NCI-H2081 treated with DMSO at 0.1 percent for 48 hours (cell line): ENCODE results near the gene ZFP36L2.

Experiments used
- DNase-seq: peaks from one replicate; lab custom pipeline; 2025; lab: John Stamatoyannopoulos, UW

The ZFP36L2 gene

DNA sequence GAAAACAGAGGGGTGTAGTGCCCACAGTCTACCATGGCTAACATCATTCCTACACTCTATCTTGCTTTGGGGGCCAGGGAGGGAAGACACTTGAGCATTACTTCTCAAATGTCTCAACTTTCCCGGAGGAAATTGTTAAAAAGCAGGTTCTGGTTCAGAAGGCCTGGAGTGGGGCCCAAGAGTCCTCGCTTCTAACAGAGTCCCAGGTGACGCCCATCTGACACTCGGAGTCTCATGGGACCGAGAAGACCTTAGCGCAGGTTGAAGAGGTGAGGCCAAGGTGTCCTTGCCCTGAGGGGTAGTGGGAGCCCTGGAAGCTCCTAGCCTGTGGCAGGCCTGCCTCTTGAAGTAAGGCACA is 40.1 kb downstream of the ZFP36L2 start:
- no peak for DNase-seq

DNA sequence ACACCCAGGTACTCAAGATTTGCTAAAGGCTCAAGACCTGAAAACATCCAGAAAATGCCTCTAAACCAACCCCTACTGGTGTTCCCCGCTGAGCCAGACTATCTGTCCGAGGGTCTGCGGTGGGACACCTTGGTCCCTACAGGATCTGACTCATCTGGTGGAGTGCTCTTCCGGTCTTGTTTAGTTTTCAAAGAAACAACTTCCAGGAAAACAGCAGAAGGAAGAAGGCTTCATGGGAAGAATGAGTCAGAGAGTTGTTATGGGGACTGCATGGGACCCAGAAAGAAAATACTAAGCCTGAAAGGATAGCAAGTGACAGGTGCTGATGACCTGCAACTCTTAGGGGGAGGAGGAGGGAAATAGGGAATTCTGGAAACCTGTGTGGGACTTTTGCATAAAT is 41.3 kb downstream of the ZFP36L2 start:
- no peak for DNase-seq

DNA sequence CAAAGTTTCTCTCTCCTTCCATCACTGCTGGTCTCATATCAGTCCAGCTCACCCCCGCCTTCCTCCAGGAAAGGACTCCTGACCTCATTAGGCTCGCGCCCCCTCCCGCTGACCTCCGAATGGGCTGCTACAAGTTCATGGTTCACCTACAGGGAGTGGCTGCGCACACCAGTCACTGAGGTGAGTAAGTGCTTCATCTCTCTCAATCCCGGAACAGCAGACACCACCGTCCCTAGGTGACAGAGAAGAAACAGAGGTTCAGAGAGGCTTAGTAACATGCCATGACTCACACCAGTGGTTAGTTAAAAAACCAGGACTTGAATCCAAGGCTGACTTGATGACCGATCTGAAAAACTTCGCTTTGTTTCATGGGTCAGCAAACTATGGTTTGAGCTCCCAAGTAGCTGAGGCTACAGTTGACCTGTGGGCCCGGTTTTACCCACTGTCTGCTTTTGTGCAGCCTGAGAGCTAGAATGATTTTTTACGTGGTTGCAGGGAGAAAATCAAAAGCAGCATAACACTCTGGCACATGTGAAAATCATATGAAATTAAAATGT is 42.0 kb downstream of the ZFP36L2 start:
- DNase-seq = no peak

DNA sequence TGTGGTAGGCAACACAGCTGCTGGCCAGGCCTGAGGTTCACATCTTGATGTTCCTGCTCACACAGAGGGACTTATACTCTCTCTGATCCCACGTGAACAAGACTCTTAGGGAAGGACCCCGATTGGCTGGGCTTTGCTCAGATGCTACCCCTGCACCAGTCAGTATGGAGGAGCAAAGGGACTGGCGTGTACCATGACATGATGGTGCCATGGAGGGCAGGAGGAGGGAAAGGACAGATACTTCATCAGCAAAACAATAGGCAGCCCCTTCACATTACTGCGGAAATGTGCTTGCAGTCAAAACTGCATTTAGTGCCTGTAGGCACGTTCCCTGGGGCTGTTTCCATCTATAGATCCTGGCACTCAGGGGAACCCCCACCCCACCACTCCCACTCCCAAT is 42.7 kb downstream of the ZFP36L2 start:
- DNase-seq = no peak

DNA sequence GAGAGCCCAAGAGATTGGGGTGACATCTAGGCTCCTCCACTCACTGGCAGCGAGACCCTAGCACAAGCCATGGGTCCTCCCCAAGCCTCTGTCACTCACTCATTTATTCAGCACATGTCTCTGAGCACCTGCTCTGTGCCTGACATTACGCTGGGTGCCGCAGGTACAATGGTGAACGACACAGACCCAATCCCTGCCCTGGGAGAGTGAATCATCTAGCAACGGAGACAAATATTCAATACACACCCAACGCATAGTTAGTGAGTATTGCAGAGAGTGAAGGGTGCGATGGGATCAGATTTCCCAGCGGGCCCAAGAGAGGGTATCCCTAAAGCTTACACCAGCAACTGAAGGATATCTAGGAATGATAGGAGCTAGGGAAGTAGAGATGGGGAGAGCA is 45.5 kb downstream of the ZFP36L2 start:
- DNase-seq = no peak

DNA sequence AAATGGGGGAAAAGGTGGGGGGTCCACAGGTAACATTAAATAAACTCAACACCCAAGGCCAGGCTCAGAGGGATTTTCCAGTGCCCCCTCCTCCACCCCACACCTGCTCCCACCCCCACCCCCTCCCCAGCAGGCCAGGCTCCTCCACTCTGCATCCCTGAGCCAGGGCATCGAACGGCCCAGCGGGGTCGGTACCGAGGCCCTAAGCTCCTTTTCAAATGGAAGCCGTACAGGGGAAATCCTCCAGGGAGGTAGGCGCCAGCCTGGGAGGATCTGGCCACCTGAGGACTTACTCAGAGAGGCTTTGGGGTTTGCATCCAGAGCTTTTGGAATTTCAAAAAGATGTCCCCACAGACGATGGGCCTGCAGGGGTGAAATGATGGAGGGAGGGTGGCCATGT is 46.5 kb downstream of the ZFP36L2 start:
- DNase-seq = no peak

DNA sequence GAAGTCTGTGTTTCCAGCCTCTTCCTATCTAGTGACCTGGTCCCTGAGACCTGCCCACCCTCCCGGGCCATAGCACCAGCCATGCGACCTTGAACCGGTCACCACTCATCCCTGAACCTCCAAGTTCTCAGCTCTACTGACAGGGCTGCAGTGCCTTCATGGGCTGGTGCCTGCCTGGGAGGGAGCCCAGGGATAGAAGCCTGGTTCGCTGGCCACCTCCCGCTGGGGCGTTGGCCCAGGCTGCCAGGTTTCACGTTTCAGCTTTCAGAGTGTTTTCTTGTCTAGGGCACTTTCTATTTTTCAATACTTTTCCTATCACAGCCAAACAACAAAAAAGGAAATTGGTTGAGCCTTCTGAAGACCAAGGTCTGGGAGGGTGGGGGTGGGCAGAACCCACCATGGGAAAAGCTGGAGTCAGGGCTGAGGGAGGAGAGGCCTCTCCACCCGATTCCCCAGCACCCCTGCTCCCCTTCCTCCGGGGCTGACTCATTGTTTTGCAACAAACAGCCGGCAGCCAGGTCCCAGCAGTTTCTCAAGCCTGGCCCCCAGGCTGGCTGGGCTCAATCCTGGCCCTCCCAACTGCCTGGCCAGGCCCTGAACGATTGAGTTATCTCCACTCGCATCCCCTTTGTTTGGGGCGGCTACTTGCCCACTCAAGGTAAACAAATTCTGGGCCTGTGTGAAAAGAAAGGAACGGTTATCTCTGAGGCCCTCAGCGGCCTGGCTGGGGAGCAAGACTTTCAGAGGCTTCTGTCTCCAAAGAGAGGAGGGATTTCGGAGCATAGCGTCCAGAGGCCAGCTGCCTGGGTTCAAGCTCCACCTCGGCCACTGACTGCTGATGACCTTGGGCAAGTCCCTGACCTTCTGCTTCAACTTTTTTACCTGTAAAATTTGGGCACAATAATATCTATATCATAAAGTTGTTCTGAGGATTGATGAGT is 47.5 kb downstream of the ZFP36L2 start:
- peak; percentile 27 for DNase-seq

DNA sequence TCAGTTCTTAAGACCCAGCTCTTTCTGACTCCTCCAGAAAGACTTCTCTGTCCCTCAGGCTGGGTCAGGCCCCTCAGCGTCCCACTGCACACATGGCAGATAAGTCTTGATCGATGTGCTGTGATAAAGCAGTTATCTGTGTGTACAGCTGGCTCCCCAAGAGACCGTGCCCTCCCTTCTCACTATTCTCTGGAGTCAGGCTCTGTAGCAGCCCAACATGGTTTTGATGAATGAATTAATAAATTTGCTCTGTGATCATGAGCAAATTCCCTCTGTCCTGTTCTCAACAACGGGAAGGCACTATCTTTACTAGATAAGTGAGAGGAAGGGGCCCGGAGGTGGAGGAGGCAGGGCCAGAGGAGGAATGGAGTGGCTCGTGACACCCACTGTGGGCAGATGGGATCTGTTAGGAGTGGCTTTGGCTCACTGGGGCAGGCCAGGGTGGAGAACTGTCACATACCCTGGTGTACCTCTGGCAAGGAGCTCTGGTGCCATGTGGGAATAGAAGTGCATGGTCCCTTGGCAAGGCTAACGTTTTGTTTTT is 48.3 kb downstream of the ZFP36L2 start:
- DNase-seq = no peak

DNA sequence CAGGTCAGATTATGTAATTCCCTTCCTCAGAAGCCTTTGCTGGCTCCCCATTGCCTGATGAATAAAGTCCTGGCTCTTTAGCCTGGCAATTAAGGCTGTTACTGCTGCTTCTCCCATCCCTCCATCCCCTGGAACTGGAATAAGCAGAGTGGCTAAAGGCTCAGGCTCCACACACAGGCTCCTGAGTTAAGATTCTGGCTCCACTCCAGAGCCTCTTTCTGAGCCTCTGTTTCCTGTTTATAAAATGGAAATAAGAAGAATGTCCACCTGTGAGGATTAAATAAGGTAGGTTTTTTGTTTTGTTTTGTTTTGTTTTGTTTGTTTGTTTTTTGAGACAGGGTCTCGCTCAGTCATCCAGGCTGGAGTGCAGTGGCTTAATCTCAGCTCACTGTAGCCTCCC is 50.0 kb downstream of the ZFP36L2 start:
- no peak for DNase-seq

DNA sequence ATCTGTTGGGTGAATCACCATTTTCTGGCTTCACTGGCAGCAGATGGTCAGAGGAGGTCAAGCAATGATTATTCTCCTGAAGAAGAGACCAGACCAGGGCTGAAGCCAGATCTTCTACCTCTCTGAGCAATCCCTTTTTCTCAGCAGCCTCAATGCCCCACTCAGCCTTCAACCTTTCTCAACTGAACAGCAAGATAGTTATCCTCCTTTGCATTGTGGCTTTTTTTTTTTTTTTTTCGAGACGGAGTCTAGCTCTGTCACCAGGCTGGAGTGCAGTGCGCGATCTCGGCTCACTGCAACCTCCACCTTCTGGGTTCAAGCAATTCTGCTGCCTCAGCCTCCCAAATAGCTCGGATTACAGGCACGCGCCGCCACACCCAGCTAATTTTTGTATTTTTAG is 50.5 kb downstream of the ZFP36L2 start:
- no peak for DNase-seq

DNA sequence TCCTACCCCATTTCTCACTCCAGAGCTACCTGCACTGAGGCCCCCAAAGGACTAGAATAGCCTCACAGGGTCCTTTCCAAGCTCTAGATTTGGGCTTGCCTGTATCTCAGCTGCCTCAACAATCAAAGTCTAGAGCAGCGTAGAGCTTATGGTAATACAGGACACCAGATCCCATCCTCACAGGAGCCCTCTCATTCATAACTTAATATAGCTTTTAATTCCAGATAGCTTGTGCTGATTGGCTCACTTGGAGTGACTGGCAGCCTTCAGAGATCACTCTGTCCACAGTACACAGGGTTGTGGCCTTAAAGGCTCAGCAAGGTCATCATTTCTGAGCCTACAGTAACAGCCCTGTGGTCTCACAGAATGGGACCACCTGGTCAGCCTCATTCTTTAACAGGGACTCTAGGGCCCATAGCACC is 51.4 kb downstream of the ZFP36L2 start:
- DNase-seq = no peak

DNA sequence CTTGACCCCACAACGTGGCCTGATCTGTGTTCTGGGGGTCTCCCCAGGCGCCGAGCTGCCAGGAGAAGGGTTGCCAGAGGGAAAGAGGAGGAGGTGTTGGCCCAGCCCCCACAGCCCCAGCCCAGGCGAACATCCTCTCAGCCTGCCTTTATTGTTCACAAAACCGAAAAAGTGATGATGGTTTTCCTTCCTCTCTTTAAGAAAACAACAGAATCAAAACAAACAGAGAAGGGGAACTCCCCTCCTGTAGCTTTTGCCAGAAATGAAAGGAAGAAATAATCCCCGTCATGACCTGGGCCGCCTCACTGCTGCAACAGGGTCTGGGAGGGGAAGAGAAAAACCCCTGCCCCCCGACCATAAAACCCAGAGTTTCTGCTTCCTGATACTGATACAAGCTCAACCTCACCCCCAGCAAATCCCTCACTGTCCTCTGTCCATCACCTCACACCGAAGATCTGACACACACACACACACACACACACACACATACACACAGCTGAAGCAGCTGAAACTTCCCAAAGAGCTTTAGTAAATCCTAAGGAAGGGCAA is 52.0 kb downstream of the ZFP36L2 start:
- no peak for DNase-seq
